GM12872 (cell line): ENCODE results near the gene SLC27A5.

ENCODE experiments used
- CTCF ChIP-seq: IDR thresholded peaks from 3 replicates; pipeline ENCODE4 v1.5.1; 2011; ENCODE audit warnings: low read depth, mild to moderate bottlenecking, low read length, moderate library complexity; ENCODE audit not compliant: insufficient read depth

Gene SLC27A5

GRCh38 chr19:58475714-58476497 is 35.9 kb downstream of the SLC27A5 start, which contains the start of gene ZNF446:
Gene ZNF446 (plus strand): TSS chr19:58476352. CDS start chr19:58477219, 867 bp downstream.
- TF ChIP-seq CTCF, result no peak

GRCh38 chr19:58474997-58475713 is 36.6 kb downstream of the SLC27A5 start:
- TF ChIP-seq CTCF, result no peak

- no peak for TF ChIP-seq CTCF
Observed at GRCh38 chr19:58474291-58474996, 37.3 kb downstream of the SLC27A5 start.

GRCh38 chr19:58473775-58474174 is 38.0 kb downstream of the SLC27A5 start:
- no peak for TF ChIP-seq CTCF

GRCh38 chr19:58471736-58472135 is 40.1 kb downstream of the SLC27A5 start:
- no peak for TF ChIP-seq CTCF

DNA sequence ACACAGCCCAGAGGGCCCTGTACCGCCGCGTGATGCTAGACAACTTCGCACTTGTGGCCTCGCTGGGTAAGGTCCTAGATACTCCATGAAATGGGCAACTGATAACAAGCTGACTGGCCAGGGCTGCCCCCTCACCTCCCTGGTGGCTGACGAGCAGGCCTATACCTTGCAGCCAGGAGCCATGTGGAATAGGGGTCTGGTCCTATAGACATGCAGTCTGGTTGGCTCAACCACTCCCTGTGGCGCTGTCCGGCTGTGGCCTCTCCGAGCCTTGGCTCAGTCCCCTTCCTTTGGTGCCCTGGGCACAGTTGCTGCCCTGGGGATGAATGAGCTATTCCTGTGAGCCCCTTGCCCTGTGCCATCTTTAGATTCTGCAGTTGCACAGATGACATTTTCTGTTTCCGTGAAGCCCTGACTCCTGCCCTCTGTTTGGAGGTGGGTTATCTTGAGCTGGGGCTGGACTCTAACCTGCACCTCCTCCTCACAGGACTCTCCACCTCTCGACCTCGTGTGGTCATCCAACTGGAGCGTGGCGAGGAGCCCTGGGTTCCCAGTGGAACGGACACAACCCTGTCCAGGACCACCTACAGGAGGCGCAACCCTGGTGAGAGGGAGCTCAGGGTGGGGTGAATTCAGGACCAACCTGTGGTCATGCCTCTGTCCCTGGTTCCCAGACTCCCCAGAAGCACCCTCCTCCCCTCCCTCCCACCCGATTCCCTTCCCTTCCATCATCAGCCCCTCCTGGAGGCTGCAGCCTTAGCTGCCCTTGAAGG is 42.4 kb downstream of the SLC27A5 start:
- TF ChIP-seq CTCF, result no peak
